ENCODE results near the gene IPO7. TPM values are rescaled to one million over a fixed set of nuclear protein-coding genes. Genes with fewer than 3 reads are reported as not detected.

IPO7 gene
- total and polyA plus RNA-seq, 2 of the 13 experiments (the other 11 are each of a cell fraction or from before 2014, with no cell fraction given) = 59.4 to 98.4 TPM

DNA sequence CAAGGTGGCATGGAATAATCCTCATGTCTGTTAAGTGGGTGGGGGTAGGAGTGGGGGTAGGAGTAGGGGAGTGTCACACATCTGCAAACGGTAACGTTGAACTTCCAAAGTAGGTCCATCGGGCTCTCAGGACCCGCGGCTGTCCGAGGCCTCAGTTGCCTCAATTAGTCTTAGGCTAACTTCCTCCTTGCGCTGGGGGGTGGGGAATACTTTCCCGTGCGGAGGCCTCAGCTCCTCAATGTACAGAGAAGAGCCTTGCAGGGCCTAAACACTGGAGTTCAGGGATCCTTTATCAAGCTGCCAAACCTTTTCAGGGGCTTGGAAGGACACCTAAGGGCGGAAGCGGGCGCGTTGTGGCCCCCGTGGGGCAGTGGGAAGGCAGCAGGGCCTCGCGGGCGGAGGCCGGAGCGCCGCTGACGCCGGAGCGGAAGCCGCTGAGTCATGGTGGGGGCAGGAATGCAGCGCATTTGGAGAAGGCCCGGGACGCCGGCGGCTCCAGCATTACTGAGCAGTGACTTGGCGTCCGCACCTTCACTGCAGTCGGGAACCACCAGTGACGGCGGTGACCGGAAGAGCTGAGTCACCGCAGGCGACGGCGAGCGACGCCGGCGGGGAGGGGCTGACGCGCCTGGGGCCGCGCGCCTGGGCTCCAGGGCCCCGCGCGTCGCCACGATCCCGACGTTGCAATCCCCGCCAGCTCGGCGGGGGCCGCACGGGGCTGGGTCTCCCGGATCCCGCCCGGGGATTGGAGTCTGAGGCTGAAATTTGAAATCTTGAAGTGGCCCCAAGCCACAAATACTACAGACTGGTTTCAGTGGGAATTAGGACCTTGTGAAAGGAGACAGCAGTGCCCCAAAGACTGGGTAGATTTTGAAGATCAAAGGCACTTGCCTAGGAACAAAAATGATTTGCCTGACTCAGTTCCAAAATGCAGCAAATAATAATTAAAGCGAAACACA is 20.2 kb upstream of the IPO7 start (continued):
- TF ChIP-seq, protein P1, sequence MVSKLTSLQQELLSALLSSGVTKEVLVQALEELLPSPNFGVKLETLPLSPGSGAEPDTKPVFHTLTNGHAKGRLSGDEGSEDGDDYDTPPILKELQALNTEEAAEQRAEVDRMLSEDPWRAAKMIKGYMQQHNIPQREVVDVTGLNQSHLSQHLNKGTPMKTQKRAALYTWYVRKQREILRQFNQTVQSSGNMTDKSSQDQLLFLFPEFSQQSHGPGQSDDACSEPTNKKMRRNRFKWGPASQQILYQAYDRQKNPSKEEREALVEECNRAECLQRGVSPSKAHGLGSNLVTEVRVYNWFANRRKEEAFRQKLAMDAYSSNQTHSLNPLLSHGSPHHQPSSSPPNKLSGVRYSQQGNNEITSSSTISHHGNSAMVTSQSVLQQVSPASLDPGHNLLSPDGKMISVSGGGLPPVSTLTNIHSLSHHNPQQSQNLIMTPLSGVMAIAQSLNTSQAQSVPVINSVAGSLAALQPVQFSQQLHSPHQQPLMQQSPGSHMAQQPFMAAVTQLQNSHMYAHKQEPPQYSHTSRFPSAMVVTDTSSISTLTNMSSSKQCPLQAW (CRISPR knock-in tag; IDR thresholded peaks at IDR 0.05) = peak; percentile 83; the same call in 1 of the 2 replicates
- TF ChIP-seq, protein P2, sequence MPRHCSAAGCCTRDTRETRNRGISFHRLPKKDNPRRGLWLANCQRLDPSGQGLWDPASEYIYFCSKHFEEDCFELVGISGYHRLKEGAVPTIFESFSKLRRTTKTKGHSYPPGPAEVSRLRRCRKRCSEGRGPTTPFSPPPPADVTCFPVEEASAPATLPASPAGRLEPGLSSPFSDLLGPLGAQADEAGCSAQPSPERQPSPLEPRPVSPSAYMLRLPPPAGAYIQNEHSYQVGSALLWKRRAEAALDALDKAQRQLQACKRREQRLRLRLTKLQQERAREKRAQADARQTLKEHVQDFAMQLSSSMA (CRISPR knock-in tag; IDR thresholded peaks at IDR 0.05) = no peak
- no peak for TF ChIP-seq ADNP (CRISPR knock-in tag; IDR thresholded peaks at IDR 0.05)
- TF ChIP-seq, protein P3, sequence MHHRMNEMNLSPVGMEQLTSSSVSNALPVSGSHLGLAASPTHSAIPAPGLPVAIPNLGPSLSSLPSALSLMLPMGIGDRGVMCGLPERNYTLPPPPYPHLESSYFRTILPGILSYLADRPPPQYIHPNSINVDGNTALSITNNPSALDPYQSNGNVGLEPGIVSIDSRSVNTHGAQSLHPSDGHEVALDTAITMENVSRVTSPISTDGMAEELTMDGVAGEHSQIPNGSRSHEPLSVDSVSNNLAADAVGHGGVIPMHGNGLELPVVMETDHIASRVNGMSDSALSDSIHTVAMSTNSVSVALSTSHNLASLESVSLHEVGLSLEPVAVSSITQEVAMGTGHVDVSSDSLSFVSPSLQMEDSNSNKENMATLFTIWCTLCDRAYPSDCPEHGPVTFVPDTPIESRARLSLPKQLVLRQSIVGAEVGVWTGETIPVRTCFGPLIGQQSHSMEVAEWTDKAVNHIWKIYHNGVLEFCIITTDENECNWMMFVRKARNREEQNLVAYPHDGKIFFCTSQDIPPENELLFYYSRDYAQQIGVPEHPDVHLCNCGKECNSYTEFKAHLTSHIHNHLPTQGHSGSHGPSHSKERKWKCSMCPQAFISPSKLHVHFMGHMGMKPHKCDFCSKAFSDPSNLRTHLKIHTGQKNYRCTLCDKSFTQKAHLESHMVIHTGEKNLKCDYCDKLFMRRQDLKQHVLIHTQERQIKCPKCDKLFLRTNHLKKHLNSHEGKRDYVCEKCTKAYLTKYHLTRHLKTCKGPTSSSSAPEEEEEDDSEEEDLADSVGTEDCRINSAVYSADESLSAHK (CRISPR knock-in tag; IDR thresholded peaks at IDR 0.05; ENCODE audit: borderline replicate concordance) = no peak
- no peak for TF ChIP-seq DNMT1 (CRISPR knock-in tag; IDR thresholded peaks at IDR 0.05)
- TF ChIP-seq, protein P4, sequence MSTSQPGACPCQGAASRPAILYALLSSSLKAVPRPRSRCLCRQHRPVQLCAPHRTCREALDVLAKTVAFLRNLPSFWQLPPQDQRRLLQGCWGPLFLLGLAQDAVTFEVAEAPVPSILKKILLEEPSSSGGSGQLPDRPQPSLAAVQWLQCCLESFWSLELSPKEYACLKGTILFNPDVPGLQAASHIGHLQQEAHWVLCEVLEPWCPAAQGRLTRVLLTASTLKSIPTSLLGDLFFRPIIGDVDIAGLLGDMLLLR (CRISPR knock-in tag; IDR thresholded peaks at IDR 0.05) = peak; percentile 53; the same call in 1 of the 2 replicates
- peak; percentile 74 to 78 for TF ChIP-seq POLR2A (IDR thresholded peaks at IDR 0.05; ENCODE audit: insufficient read depth in 1 of 2, low read depth in 2 of 2, low read length in 2 of 2)
- TF ChIP-seq, protein P5, sequence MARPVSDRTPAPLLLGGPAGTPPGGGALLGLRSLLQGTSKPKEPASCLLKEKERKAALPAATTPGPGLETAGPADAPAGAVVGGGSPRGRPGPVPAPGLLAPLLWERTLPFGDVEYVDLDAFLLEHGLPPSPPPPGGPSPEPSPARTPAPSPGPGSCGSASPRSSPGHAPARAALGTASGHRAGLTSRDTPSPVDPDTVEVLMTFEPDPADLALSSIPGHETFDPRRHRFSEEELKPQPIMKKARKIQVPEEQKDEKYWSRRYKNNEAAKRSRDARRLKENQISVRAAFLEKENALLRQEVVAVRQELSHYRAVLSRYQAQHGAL (CRISPR knock-in tag; IDR thresholded peaks at IDR 0.05; ENCODE audit: not compliant biosample characterization) = no peak
- peak; percentile 71; the same call in 1 of the 2 replicates for TF ChIP-seq ZNF44 (CRISPR knock-in tag; IDR thresholded peaks at IDR 0.05)
- TF ChIP-seq ZNF501 (CRISPR knock-in tag; IDR thresholded peaks at IDR 0.05) = peak; percentile 42; the same call in 1 of the 2 replicates
- no peak for TF ChIP-seq SUZ12 (IDR thresholded peaks at IDR 0.05; ENCODE audit: low read depth, low read length)
- peak; percentile 79 for TF ChIP-seq NCOA2 (CRISPR knock-in tag; IDR thresholded peaks at IDR 0.05)
- peak; percentile 98 for TF ChIP-seq HOXA3 (CRISPR knock-in tag; IDR thresholded peaks at IDR 0.05)
- TF ChIP-seq LCORL (IDR thresholded peaks at IDR 0.05) = no peak
- TF ChIP-seq LCORL (CRISPR knock-in tag; IDR thresholded peaks at IDR 0.05) = peak; percentile 99
- TF ChIP-seq, protein P6, sequence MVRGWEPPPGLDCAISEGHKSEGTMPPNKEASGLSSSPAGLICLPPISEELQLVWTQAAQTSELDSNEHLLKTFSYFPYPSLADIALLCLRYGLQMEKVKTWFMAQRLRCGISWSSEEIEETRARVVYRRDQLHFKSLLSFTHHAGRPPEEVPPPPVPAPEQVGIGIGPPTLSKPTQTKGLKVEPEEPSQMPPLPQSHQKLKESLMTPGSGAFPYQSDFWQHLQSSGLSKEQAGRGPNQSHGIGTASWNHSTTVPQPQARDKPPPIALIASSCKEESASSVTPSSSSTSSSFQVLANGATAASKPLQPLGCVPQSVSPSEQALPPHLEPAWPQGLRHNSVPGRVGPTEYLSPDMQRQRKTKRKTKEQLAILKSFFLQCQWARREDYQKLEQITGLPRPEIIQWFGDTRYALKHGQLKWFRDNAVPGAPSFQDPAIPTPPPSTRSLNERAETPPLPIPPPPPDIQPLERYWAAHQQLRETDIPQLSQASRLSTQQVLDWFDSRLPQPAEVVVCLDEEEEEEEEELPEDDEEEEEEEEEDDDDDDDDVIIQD (CRISPR knock-in tag; IDR thresholded peaks at IDR 0.05; ENCODE audit: low read depth) = no peak; the same call in 1 of the 2 replicates
- TF ChIP-seq GABPB1 (CRISPR knock-in tag; IDR thresholded peaks at IDR 0.05) = peak; percentile 93
- TF ChIP-seq ZMAT3 (CRISPR knock-in tag; conservative IDR thresholded peaks at IDR 0.05) = peak; percentile 78
- TF ChIP-seq, protein P7, sequence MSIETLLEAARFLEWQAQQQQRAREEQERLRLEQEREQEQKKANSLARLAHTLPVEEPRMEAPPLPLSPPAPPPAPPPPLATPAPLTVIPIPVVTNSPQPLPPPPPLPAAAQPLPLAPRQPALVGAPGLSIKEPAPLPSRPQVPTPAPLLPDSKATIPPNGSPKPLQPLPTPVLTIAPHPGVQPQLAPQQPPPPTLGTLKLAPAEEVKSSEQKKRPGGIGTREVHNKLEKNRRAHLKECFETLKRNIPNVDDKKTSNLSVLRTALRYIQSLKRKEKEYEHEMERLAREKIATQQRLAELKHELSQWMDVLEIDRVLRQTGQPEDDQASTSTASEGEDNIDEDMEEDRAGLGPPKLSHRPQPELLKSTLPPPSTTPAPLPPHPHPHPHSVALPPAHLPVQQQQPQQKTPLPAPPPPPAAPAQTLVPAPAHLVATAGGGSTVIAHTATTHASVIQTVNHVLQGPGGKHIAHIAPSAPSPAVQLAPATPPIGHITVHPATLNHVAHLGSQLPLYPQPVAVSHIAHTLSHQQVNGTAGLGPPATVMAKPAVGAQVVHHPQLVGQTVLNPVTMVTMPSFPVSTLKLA (IDR thresholded peaks at IDR 0.05) = no peak; the same call in 1 of the 2 replicates

All from HepG2 (cell line).